ENCODE data around the gene OPRL1. TPM values are rescaled to one million over a fixed set of nuclear protein-coding genes. Genes with fewer than 3 reads are reported as not detected.
A peak's percentile ranks its signal among the peaks of the same experiment; 100 is the strongest.

Gene OPRL1
- total and polyA plus RNA-seq, 2 of the 8 experiments (the other 6 are each of a cell fraction or from before 2014, with no cell fraction given), result 0.63 to 0.98 TPM

- H2BK20ac ChIP-seq (ENCODE audit: low read length), result no peak overlapping the region
- peak overlapping the region; percentile 66 for H2BK5ac ChIP-seq (ENCODE audit: low read depth, low read length)
- whole genome bisulfite sequencing, 2 experiments (ENCODE audit: extremely low coverage in 1 of 2, insufficient coverage in 1 of 2, insufficient read length in 1 of 2, insufficient replicate concordance in 2 of 2, low coverage in 1 of 2, low lambda C conversion rate in 2 of 2, missing lambda C conversion rate in 1 of 2), result 70% methylated on average over 14 of the region's 14 CpGs; no CpG with 5 or more reads in 1 of the 2 experiments
- H3K23ac ChIP-seq (ENCODE audit: insufficient read length), result no peak overlapping the region
- H2BK120ac ChIP-seq (replicated peaks; ENCODE audit: low read depth, low read length), result no peak overlapping the region
- no peak overlapping the region for H2AK5ac ChIP-seq (ENCODE audit: low read depth, low read length)
- no peak overlapping the region for H3K14ac ChIP-seq (ENCODE audit: insufficient read length)
- no peak overlapping the region for H3K9ac ChIP-seq (replicated peaks in 1 of 4; ENCODE audit: extremely low read depth in 1 of 4, low read depth in 3 of 4, low read length in 3 of 4)
- POLR2A ChIA-PET (ENCODE audit: partially characterized antibody), result interaction anchor here (1.7 to 1.9 kb wide), 3 partner anchors 14 to 30 kb away, joined by 4 to 6 read pairs (median 5); partner anchors contain the start of gene LKAAEAR1
- no peak overlapping the region for H3K4me2 ChIP-seq (ENCODE audit: insufficient read depth in 1 of 2, low read depth in 2 of 2, low read length in 2 of 2)
- DNase-seq (ENCODE audit: low read depth in 1 of 2, low spot score in 2 of 2), result peak in 1 of 2 experiments; percentile 89
- no peak overlapping the region for H2AFZ ChIP-seq (ENCODE audit: low read length)
- peaks cover 0 to 8% (median 3%) of the 10 kb centered on the region in 4 experiments; a peak in 3 of 8 replicates for H3K36me3 ChIP-seq (ENCODE audit: control insufficient read depth in 2 of 4, insufficient read depth in 4 of 4, low read length in 3 of 4)
- H3K4ac ChIP-seq (replicated peaks; ENCODE audit: insufficient read length, low read depth, low read length), result peak overlapping the region; percentile 47
- H4K8ac ChIP-seq (ENCODE audit: extremely low read depth, insufficient read depth, low read length), result peak overlapping the region; percentile 62
- H3K79me2 ChIP-seq (ENCODE audit: control insufficient read depth in 1 of 2, insufficient read depth in 2 of 2, low read length in 2 of 2), result no peaks in the 10 kb centered on the region
- no peak overlapping the region for H4K91ac ChIP-seq (replicated peaks; ENCODE audit: insufficient read length, low read length)
- no peaks in the 10 kb centered on the region for H3K27me3 ChIP-seq (replicated peaks in 1 of 4; ENCODE audit: control insufficient read depth in 3 of 4, extremely low read depth in 1 of 4, insufficient read depth in 3 of 4, low read length in 3 of 4)
- H3K9me3 ChIP-seq (ENCODE audit: insufficient read depth in 2 of 2, low read depth in 1 of 2, low read length in 1 of 2), result no peaks in the 10 kb centered on the region
- no peak overlapping the region for H3K27ac ChIP-seq (ENCODE audit: low read depth, low read length)
- CTCF ChIA-PET (ENCODE audit: partially characterized antibody), result interaction anchor here (0.5 to 3.1 kb wide), 15 partner anchors 9 to 275 kb away, joined by 3 to 33 read pairs (median 6); partner anchors contain the start of genes C20orf204, LKAAEAR1, OPRL1 and RGS19
- peak overlapping the region; percentile 92; the same call in 1 of the 2 replicates for H2BK12ac ChIP-seq (ENCODE audit: low read depth, low read length)
- no peak overlapping the region for H3K4me3 ChIP-seq (ENCODE audit: extremely low read depth in 1 of 4, insufficient read depth in 2 of 4, low read depth in 3 of 4, low read length in 4 of 4)
- H4K5ac ChIP-seq (ENCODE audit: insufficient read length, low read depth, low read length), result no peak overlapping the region
- H4K20me1 ChIP-seq (replicated peaks in 1 of 2; ENCODE audit: control insufficient read depth in 1 of 2, insufficient read depth in 2 of 2, low read length in 2 of 2), result peaks cover 2 to 14% of the 10 kb centered on the region in 2 experiments
- peaks cover 0 to 16% (median 5%) of the 10 kb centered on the region in 4 experiments; a peak in 6 of 7 replicates for H3K4me1 ChIP-seq (replicated peaks in 1 of 4; ENCODE audit: control insufficient read depth in 3 of 4, insufficient read depth in 4 of 4, low read length in 3 of 4)
- no peak overlapping the region for H3K56ac ChIP-seq (replicated peaks; ENCODE audit: insufficient read length, low read depth, low read length)
- H3K23me2 ChIP-seq (ENCODE audit: low read depth, low read length), result no peaks in the 10 kb centered on the region
- no peak overlapping the region; the same call in none of the 2 replicates for H3K18ac ChIP-seq (ENCODE audit: extremely low read depth, low read length)
- H3K79me1 ChIP-seq (ENCODE audit: low read depth, low read length), result 0 out of 2 replicates have a peak, but pooled peaks cover 3% of the 10 kb centered on the region
- peak overlapping the region; percentile 81; the same call in 1 of the 2 replicates for H2BK15ac ChIP-seq (ENCODE audit: low read length)
- no peak for FAIRE-seq
- TF ChIP-seq E2F6 (IDR thresholded peaks at IDR 0.05), result peak; percentile 34; the same call in 1 of the 2 replicates
- no peak for TF ChIP-seq RBBP5 (IDR thresholded peaks at IDR 0.05; ENCODE audit: borderline replicate concordance, low read depth, low read length)
- peak; percentile 35; a peak in 1 of 3 replicates for TF ChIP-seq EP300 (IDR thresholded peaks at IDR 0.05; ENCODE audit: borderline replicate concordance in 1 of 2, low read depth in 2 of 2, low read length in 2 of 2)
- TF ChIP-seq SRF (IDR thresholded peaks at IDR 0.05; ENCODE audit: low read depth, low read length), result no peak
- peak; percentile 84 to 97 (median 94) for TF ChIP-seq CTCF (IDR thresholded peaks at IDR 0.05; ENCODE audit: control extremely low read depth in 1 of 3, insufficient read depth in 1 of 3, low read depth in 1 of 3, low read length in 3 of 3)
- 0 out of 4 replicates have a peak, but pooled peaks of 1 of the 2 experiments have one; percentile 26 for TF ChIP-seq SIN3A (conservative IDR thresholded peaks at IDR 0.05 in 1 of 2, IDR thresholded peaks at IDR 0.05 in 1 of 2; ENCODE audit: low read depth in 1 of 2, low read length in 2 of 2)
- 0 out of 2 replicates have a peak, but pooled peaks have one; percentile 15 for TF ChIP-seq JUND (IDR thresholded peaks at IDR 0.05; ENCODE audit: low read length)
Observed at GRCh38 chr20:64069614-64070243, 10.2 kb upstream of the OPRL1 start.
